SK-N-SH treated with all-trans-retinoic acid at 6 μM for 48 hours (cell line): ENCODE measurements around the gene KLHL1.

ENCODE experiments used
- ATAC-seq: fragments of 200-7000 bp; cut with Tn5 transposase; 3 replicates; pipeline ENCODE4 v1.9.1; 2020; ENCODE audit warnings: mild to moderate bottlenecking, moderate library complexity
- BACH2 ChIP-seq: fragments of 250-450 bp; sonication (Bioruptor Pico); IDR thresholded peaks from 2 replicates; pipeline ENCODE4 v1.9.0; 2021; ENCODE audit warnings: mild to moderate bottlenecking, borderline replicate concordance
- CSDC2 ChIP-seq: fragments of 250-450 bp; sonication (Bioruptor Pico); IDR thresholded peaks from 2 replicates; pipeline ENCODE4 v1.5.0; 2020; ENCODE audit warnings: mild to moderate bottlenecking, moderate library complexity
- ESRRG ChIP-seq: fragments of 250-450 bp; sonication (Bioruptor Pico); IDR thresholded peaks from 2 replicates; pipeline ENCODE4 v1.6.1; 2021; ENCODE audit warnings: mild to moderate bottlenecking
- ISL1 ChIP-seq: fragments of 250-450 bp; sonication (Bioruptor Pico); IDR thresholded peaks from 2 replicates; pipeline ENCODE4 v2.1.2; 2022; ENCODE audit warnings: mild to moderate bottlenecking, moderate library complexity
- PPARA ChIP-seq: fragments of 250-450 bp; sonication (Bioruptor Pico); IDR thresholded peaks from 2 replicates; pipeline ENCODE4 v1.5.0; 2020; ENCODE audit warnings: mild to moderate bottlenecking, borderline replicate concordance
- RARB ChIP-seq: fragments of 250-450 bp; sonication (Bioruptor Pico); IDR thresholded peaks from 2 replicates; pipeline ENCODE4 v1.8.0; 2021; ENCODE audit warnings: mild to moderate bottlenecking, moderate library complexity
- SNAI2 ChIP-seq: fragments of 250-450 bp; sonication (Bioruptor Pico); IDR thresholded peaks from 2 replicates; pipeline ENCODE4 v1.5.0; 2020; ENCODE audit warnings: mild to moderate bottlenecking, moderate library complexity
- TCF4 ChIP-seq: fragments of 250-450 bp; sonication (Bioruptor Pico); IDR thresholded peaks from 2 replicates; pipeline ENCODE4 v1.8.0; 2021; ENCODE audit warnings: mild to moderate bottlenecking, moderate library complexity, borderline replicate concordance
- TOX ChIP-seq: fragments of 250-450 bp; sonication (Bioruptor Pico); IDR thresholded peaks from 2 replicates; pipeline ENCODE4 v1.8.0; 2021; ENCODE audit warnings: mild to moderate bottlenecking, moderate library complexity, borderline replicate concordance
- ZC3H10 ChIP-seq: fragments of 250-450 bp; sonication (Bioruptor Pico); IDR thresholded peaks from 2 replicates; pipeline ENCODE4 v1.5.1; 2021; ENCODE audit warnings: mild to moderate bottlenecking, moderate library complexity
- ZFP3 ChIP-seq: fragments of 250-450 bp; sonication (Bioruptor Pico); IDR thresholded peaks from 2 replicates; pipeline ENCODE4 v1.5.0; 2020; ENCODE audit warnings: mild to moderate bottlenecking, moderate library complexity
- ZFP30 ChIP-seq: fragments of 450-650 bp; formaldehyde crosslinking; IDR thresholded peaks from 2 replicates; pipeline ENCODE4 v1.5.0; 2022; ENCODE audit warnings: mild to moderate bottlenecking, moderate library complexity
- ZNF565 ChIP-seq: fragments of 450-650 bp; formaldehyde crosslinking; conservative IDR thresholded peaks from 2 replicates; pipeline ENCODE4 v1.5.0; 2020; ENCODE audit warnings: low read depth, mild to moderate bottlenecking, moderate library complexity
- ZNF70 ChIP-seq: fragments of 450-650 bp; formaldehyde crosslinking; IDR thresholded peaks from 2 replicates; pipeline ENCODE4 v1.5.0; 2020; ENCODE audit warnings: mild to moderate bottlenecking, moderate library complexity
- ZNF8 ChIP-seq: fragments of 450-650 bp; formaldehyde crosslinking; IDR thresholded peaks from 2 replicates; pipeline ENCODE4 v1.5.0; 2020; ENCODE audit warnings: mild to moderate bottlenecking, moderate library complexity
- TF ChIP-seq, protein P1 (sequence below): fragments of 250-450 bp; sonication (Bioruptor Pico); IDR thresholded peaks from 2 replicates; pipeline ENCODE4 v1.8.0; 2020; ENCODE audit warnings: mild to moderate bottlenecking, moderate library complexity, borderline replicate concordance
- TF ChIP-seq, protein P2 (sequence below): fragments of 250-450 bp; sonication (Bioruptor Pico); IDR thresholded peaks from 2 replicates; pipeline ENCODE4 v1.5.1; 2021; ENCODE audit warnings: mild to moderate bottlenecking, moderate library complexity
- TF ChIP-seq, protein P3 (sequence below): fragments of 250-450 bp; sonication (Bioruptor Pico); IDR thresholded peaks from 2 replicates; pipeline ENCODE4 v1.5.1; 2020; ENCODE audit warnings: low read depth, mild to moderate bottlenecking, moderate library complexity

KLHL1 gene

DNA sequence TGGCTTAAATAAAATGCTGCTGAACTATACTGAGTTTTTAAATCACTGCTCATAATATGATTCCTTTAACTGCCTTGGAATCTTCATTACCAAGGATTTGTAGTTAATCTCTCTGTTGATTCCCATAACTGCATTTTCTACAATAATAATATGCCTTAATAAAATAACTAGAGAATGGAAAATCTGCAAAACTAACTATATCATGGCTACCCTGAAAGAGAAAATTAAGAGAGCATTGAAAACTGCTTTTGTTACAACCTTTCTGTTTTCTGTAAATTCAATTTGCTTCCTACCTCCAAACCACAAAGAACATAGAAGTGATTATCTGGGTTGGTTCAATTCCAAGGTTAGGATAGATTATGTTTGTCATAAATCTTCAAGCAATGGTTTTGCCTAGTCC, 203.5 kb downstream of the KLHL1 start:
- no peak for ATAC-seq
- TF ChIP-seq, protein P1, sequence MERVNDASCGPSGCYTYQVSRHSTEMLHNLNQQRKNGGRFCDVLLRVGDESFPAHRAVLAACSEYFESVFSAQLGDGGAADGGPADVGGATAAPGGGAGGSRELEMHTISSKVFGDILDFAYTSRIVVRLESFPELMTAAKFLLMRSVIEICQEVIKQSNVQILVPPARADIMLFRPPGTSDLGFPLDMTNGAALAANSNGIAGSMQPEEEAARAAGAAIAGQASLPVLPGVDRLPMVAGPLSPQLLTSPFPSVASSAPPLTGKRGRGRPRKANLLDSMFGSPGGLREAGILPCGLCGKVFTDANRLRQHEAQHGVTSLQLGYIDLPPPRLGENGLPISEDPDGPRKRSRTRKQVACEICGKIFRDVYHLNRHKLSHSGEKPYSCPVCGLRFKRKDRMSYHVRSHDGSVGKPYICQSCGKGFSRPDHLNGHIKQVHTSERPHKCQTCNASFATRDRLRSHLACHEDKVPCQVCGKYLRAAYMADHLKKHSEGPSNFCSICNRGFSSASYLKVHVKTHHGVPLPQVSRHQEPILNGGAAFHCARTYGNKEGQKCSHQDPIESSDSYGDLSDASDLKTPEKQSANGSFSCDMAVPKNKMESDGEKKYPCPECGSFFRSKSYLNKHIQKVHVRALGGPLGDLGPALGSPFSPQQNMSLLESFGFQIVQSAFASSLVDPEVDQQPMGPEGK (CRISPR knock-in tag): peak; percentile 60; the same call in 1 of the 2 replicates
- TF ChIP-seq, protein P2, sequence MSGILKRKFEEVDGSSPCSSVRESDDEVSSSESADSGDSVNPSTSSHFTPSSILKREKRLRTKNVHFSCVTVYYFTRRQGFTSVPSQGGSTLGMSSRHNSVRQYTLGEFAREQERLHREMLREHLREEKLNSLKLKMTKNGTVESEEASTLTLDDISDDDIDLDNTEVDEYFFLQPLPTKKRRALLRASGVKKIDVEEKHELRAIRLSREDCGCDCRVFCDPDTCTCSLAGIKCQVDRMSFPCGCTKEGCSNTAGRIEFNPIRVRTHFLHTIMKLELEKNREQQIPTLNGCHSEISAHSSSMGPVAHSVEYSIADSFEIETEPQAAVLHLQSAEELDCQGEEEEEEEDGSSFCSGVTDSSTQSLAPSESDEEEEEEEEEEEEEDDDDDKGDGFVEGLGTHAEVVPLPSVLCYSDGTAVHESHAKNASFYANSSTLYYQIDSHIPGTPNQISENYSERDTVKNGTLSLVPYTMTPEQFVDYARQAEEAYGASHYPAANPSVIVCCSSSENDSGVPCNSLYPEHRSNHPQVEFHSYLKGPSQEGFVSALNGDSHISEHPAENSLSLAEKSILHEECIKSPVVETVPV (CRISPR knock-in tag): no peak
- TF ChIP-seq ZC3H10 (CRISPR knock-in tag) (peak; percentile 44; the same call in 1 of the 2 replicates), ZNF70 (CRISPR knock-in tag) (no peak), PPARA (CRISPR knock-in tag) (no peak), ISL1 (CRISPR knock-in tag) (peak; percentile 76), TCF4 (CRISPR knock-in tag) (peak; percentile 59), CSDC2 (CRISPR knock-in tag) (no peak), TOX (no peak), ZNF8 (CRISPR knock-in tag) (no peak)
- TF ChIP-seq, protein P3, sequence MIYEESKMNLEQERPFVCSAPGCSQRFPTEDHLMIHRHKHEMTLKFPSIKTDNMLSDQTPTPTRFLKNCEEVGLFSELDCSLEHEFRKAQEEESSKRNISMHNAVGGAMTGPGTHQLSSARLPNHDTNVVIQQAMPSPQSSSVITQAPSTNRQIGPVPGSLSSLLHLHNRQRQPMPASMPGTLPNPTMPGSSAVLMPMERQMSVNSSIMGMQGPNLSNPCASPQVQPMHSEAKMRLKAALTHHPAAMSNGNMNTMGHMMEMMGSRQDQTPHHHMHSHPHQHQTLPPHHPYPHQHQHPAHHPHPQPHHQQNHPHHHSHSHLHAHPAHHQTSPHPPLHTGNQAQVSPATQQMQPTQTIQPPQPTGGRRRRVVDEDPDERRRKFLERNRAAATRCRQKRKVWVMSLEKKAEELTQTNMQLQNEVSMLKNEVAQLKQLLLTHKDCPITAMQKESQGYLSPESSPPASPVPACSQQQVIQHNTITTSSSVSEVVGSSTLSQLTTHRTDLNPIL (CRISPR knock-in tag): 0 out of 2 replicates have a peak, but pooled peaks have one; percentile 32

DNA sequence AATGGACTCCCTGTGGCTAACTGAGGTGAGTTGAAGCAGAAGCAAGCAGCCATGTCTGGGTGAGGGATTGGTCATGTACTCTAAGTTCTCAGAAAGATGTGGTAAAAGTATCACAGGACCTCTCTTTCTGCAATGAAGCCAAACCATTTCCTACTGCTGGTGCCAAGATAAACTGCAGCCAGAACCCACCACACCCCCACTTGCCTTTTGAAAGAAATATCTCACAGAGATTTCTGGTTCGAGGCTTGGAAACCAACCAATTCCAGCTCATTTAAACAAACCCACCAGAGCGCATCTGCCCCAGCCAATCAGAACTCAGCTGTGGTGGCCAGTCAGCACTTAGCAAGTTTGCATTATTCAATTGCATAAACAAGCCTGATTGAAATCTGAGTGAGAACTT, 205.2 kb downstream of the KLHL1 start:
- no peak for ATAC-seq
- no peak for TF ChIP-seq TOX
- TF ChIP-seq SNAI2 (CRISPR knock-in tag): no peak
- TF ChIP-seq, protein P1 (CRISPR knock-in tag): no peak
- TF ChIP-seq ZFP30 (CRISPR knock-in tag): no peak
- no peak for TF ChIP-seq ZNF70 (CRISPR knock-in tag)
- TF ChIP-seq ZC3H10 (CRISPR knock-in tag): no peak

DNA sequence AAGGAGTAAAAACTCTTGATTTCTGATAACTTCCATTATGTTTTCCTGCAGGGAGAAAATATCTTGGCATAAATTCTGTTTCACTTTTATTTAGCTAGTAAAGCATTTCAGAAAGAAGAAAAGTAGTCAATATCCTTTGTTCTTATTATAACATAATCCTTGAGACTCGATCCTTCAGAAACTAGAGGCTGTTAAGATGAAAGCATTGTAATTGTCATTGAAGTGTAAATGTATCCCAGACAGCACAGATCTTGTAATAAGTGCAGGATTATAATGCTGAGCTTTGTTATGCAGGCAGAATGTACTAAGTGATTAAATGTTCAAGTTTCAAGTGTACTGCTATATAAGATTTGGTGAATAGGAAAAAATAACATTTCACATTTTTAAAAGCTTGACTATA, 225.8 kb downstream of the KLHL1 start:
- ATAC-seq: no peak
- no peak for TF ChIP-seq ESRRG (CRISPR knock-in tag)
- no peak for TF ChIP-seq ZNF565
- TF ChIP-seq ZFP3 (CRISPR knock-in tag): no peak

DNA sequence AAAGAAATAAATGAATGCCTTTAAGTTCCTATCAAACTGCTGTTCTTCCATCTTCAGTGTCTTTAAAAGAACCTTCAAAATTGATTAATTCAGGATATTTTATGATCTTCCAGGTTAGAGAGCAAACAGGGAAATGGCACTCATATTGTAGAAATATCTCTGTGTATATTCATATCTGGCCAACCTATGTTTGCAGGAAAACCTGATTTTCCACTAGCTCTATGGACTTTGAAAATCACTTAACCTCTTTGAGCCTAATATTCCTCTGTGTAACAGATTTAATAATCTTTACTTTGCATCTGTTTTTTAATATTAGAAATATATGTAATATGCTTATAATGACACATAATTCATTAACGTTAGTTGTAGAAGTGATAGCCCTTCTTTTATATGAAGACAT, 228.3 kb downstream of the KLHL1 start:
- ATAC-seq: no peak
- TF ChIP-seq, protein P1 (CRISPR knock-in tag): no peak
- TF ChIP-seq TOX (no peak), BACH2 (CRISPR knock-in tag) (no peak), ZNF70 (CRISPR knock-in tag) (no peak), ZC3H10 (CRISPR knock-in tag) (no peak), RARB (CRISPR knock-in tag) (no peak)
- TF ChIP-seq, all 23 proteins: peak for 0
